Measurements from ENCODE around the gene SYNC.
"Not testable (repeated sequence)": the region's sequence is repeated elsewhere in the genome, so short reads cannot be mapped to it uniquely, and the experiment has no call there.

The SYNC gene

DNA sequence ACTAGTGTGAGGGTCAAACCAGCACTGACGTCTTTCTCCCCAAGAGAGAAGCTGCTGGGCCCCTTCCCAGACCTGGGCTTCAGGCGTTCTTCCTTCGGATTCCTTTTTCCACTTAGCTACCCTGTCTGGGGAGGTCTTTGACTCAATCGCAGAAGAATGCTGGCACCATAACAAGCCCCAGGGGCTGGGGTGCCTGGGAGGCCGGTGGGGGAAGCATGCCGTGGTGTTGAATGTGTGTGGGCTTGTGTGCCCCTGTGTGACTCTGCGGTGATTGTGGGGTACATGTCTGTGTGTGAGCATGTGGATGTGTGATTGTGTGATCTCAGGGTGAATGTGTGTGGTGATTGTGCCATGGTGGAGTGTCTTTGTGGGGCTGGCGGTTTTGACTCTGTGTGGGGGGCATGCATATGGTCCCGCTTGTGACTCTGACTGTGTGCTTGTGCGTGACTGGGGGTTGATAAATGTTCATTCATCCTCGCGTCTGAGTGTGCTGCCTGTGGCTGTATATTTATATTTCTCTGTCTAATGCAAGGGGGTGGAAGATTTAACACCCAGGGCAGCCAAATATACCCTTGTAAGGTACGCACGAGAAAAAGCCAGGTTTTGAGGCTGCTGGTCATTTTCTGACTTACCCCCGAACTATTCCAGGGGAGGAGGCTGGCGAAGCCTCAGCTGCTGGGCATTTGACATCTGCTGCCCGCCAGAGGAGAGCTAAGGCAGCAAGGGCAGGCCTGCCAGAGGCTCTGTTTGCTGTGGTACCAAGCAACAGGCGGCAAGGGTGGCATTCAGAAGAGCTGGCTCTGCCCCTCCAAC lies 1.1 kb upstream of the SYNC start:
- no peaks in the 10 kb centered on the region for H3K9me3 Mint-ChIP-seq
- H3K27ac Mint-ChIP-seq = peak overlapping the region; percentile 63 to 94 (median 91)
- TF ChIP-seq, protein P1, sequence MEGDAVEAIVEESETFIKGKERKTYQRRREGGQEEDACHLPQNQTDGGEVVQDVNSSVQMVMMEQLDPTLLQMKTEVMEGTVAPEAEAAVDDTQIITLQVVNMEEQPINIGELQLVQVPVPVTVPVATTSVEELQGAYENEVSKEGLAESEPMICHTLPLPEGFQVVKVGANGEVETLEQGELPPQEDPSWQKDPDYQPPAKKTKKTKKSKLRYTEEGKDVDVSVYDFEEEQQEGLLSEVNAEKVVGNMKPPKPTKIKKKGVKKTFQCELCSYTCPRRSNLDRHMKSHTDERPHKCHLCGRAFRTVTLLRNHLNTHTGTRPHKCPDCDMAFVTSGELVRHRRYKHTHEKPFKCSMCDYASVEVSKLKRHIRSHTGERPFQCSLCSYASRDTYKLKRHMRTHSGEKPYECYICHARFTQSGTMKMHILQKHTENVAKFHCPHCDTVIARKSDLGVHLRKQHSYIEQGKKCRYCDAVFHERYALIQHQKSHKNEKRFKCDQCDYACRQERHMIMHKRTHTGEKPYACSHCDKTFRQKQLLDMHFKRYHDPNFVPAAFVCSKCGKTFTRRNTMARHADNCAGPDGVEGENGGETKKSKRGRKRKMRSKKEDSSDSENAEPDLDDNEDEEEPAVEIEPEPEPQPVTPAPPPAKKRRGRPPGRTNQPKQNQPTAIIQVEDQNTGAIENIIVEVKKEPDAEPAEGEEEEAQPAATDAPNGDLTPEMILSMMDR (IDR thresholded peaks at IDR 0.05; ENCODE audit: unreplicated experiment in 3 of 3) = no peak
- H3K4me3 Mint-ChIP-seq = peak overlapping the region; percentile 82 to 87 (median 83)
- H3K4me1 Mint-ChIP-seq = peaks cover 28% of the 10 kb centered on the region
- H3K36me3 Mint-ChIP-seq (ENCODE audit: low read depth) = no peaks in the 10 kb centered on the region
- peaks cover 4% of the 10 kb centered on the region for H3K27me3 Mint-ChIP-seq (ENCODE audit: low read depth)

DNA sequence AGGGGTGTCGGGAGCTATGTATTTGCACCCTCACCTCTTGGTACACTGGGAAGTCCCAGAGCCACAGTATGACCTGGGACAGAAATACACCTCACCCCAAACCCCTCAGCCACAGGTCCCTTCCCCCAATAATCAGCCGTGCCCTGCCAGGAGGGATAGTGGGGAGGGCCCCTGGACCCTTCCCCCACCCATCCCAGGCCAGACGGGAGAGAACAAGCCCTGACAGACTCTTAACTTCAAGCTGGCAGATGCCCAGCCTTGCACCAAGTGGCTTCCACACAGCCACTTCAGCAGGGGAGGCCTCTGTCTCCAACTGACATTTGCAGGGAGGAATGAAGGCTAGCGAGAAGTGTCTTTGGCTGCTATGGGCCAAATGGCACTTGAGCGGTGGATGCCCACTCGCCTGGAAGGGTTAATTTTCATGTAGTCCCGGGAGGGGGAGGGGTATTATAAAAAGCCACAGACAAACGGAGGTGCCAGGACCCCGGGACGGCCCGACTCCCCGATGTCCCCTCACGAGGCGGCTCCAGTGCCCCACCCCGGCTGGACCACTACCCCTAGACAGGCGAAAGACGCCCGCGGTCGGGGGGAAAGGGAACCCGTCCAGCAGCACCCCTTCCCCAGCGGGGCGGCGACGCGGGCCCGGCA lies 495 bp downstream of the SYNC start:
- Mint-ChIP-seq H3K36me3 (ENCODE audit: low read depth) (no peaks in the 10 kb centered on the region), H3K27ac (peak overlapping the region; percentile 61 to 89 (median 82)), H3K9me3 (no peaks in the 10 kb centered on the region), H3K4me3 (peak overlapping the region; percentile 82 to 93 (median 87)), H3K4me1 (peaks cover 28% of the 10 kb centered on the region), H3K27me3 (ENCODE audit: low read depth) (peaks cover 4% of the 10 kb centered on the region)
- TF ChIP-seq, protein P1 (IDR thresholded peaks at IDR 0.05; ENCODE audit: unreplicated experiment in 3 of 3) = no peak

DNA sequence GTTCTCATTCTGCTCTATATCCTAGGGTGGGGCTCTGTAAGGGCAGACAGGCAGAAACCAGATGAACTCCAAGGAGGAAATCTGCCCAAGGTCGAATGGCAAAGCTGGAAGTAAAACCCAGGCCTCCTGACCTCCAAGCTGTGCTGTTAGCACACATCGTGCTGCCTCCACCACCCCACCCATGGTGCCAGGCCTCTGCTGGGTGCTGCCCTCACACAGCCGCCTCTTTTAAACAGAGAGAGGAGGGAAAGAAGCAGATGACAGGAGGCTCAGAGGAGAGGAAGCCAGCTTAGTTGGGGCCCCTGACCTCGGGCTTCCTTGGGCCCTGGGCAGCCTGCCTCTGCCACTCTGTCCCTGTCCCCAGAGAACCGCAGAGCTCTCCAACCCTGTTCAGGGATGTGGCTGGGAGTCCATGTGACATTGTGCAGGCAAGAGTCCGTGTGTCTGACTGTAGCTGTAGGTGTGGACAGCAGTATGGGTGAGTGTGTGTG lies 1.1 kb downstream of the SYNC start:
- TF ChIP-seq, protein P1 (IDR thresholded peaks at IDR 0.05; ENCODE audit: unreplicated experiment in 3 of 3) = no peak
- Mint-ChIP-seq H3K36me3 (ENCODE audit: low read depth) (no peaks in the 10 kb centered on the region), H3K4me1 (peaks cover 28% of the 10 kb centered on the region), H3K4me3 (peak overlapping the region; percentile 82 to 93 (median 87)), H3K27ac (peak overlapping the region; percentile 61 to 89 (median 82)), H3K27me3 (ENCODE audit: low read depth) (peaks cover 4% of the 10 kb centered on the region), H3K9me3 (no peaks in the 10 kb centered on the region)

DNA sequence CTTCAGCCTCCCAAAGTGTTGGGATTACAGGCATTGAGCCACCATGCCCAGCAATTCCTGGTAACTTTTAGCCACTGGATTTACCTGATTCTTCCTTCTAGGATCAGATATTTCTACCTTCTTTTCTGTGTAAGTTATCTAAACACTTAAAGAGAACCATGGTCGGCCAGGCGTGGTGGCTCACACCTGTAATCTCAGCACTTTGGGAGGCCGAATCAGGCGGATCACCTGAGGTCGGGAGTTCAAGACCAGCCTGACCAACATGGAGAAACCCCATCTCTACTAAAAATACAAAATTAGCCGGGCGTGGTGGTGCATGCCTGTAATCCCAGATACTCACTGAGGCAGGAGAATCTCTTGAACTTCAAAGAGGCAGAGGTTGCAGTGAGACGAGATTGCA lies 5.6 kb downstream of the SYNC start:
- H3K9me3 Mint-ChIP-seq; H3K4me3 Mint-ChIP-seq; H3K27ac Mint-ChIP-seq; H3K27me3 Mint-ChIP-seq (ENCODE audit: low read depth); H3K36me3 Mint-ChIP-seq (ENCODE audit: low read depth): not testable (repeated sequence)
- peaks cover 22% of the 10 kb centered on the region for H3K4me1 Mint-ChIP-seq

DNA sequence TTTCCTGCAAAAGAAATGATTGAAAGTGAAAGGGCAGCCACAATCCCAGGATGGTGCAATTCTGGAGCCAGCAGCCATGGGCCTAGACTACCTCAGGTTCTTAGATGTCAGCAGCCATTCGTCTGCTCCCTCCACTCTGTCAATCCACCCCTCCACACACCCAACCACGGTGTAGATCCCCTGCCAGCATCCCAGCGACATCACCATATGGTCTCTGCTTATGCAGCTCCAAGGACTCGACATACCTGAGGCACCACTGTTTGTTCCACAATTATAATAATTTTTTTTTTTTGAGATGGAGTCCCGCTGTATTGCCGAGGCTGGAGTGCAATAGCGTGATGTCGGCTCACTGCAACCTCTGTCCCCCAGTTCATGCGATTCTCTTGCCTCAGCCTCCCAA lies 6.5 kb downstream of the SYNC start:
- Mint-ChIP-seq H3K27me3 (ENCODE audit: low read depth) (no peaks in the 10 kb centered on the region), H3K4me1 (peaks cover 14% of the 10 kb centered on the region), H3K4me3 (no peak overlapping the region), H3K27ac (no peak overlapping the region), H3K9me3 (no peaks in the 10 kb centered on the region), H3K36me3 (ENCODE audit: low read depth) (peaks cover 12% of the 10 kb centered on the region)
- TF ChIP-seq, protein P1 (IDR thresholded peaks at IDR 0.05; ENCODE audit: unreplicated experiment in 3 of 3) = no peak

DNA sequence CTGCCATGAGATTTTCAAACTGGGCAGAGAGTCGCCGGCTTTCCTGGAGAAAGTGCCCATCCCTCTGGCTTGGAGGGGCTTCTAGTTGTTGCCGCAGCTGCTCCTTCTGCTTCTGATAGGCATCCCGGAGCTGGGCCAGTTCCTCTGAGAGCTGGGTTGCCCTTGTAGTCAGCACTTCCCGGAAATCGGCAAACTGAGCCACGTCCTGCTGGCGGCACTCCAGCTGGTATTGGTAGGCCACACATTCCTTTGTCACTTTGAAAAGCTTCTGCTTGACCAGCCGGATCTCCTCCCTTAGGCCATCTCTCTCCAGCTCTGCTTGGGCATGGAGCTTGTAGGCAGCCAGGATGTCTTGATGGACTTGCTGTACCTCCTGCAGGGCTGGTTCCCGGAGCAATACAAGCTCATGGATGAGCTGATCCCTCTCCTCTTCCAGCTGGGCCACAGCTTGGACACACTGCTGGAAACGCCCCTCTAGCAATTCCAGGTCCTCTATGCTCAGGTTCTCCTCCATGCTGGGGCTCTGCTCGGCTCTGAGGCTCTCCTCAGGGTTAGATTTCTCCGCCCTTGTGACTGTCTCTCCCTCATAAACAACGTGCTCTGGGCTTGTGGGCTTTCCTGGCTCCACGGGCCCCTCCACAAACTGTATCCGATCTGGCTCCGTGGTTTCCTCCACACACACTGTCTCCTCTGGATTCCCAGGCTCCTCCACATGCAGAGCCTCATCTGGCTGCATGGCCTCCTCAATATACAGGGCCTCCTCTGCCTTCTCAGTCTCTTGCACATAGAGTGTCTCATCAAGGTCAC lies 7.3 kb downstream of the SYNC start:
- peaks cover 13% of the 10 kb centered on the region for H3K4me1 Mint-ChIP-seq
- H3K36me3 Mint-ChIP-seq (ENCODE audit: low read depth) = peaks cover 13% of the 10 kb centered on the region
- H3K4me3 Mint-ChIP-seq = no peak overlapping the region
- TF ChIP-seq, protein P1 (IDR thresholded peaks at IDR 0.05; ENCODE audit: unreplicated experiment in 3 of 3) = no peak
- no peaks in the 10 kb centered on the region for H3K9me3 Mint-ChIP-seq
- no peaks in the 10 kb centered on the region for H3K27me3 Mint-ChIP-seq (ENCODE audit: low read depth)
- H3K27ac Mint-ChIP-seq = no peak overlapping the region

Data from nephron (organoid).